HEK293 (cell line): ENCODE results near the gene CIITA.

Source experiments
- KLF16 ChIP-seq: fragments of 450-650 bp; formaldehyde crosslinking; IDR thresholded peaks from 2 replicates; pipeline ENCODE4 v1.5.1; 2017; ENCODE audit warnings: missing biosample characterization, missing genetic modification characterization
- KLF9 ChIP-seq: fragments of 450-650 bp; formaldehyde crosslinking; IDR thresholded peaks from 2 replicates; pipeline ENCODE4 v1.5.1; 2016; ENCODE audit warnings: missing biosample characterization, missing genetic modification characterization, low read depth
- RBAK ChIP-seq: fragments of 450-650 bp; formaldehyde crosslinking; IDR thresholded peaks from 2 replicates; pipeline ENCODE4 v1.5.1; 2016; ENCODE audit warnings: missing biosample characterization, missing genetic modification characterization
- REPIN1 ChIP-seq: fragments of 450-650 bp; formaldehyde crosslinking; IDR thresholded peaks from 2 replicates; pipeline ENCODE4 v1.5.1; 2017; ENCODE audit warnings: missing biosample characterization, missing genetic modification characterization, low read depth
- YY1 ChIP-seq: fragments of 450-650 bp; formaldehyde crosslinking; IDR thresholded peaks from 2 replicates; pipeline ENCODE4 v1.5.1; 2018; ENCODE audit warnings: missing biosample characterization, missing genetic modification characterization
- ZBTB21 ChIP-seq: fragments of 450-650 bp; formaldehyde crosslinking; IDR thresholded peaks from 2 replicates; pipeline ENCODE4 v1.5.1; 2017; ENCODE audit warnings: missing biosample characterization, missing genetic modification characterization
- ZFHX2 ChIP-seq: fragments of 450-650 bp; formaldehyde crosslinking; conservative IDR thresholded peaks from 2 replicates; pipeline ENCODE4 v1.5.1; 2016; ENCODE audit warnings: missing biosample characterization, missing genetic modification characterization
- ZNF146 ChIP-seq: fragments of 450-650 bp; formaldehyde crosslinking; IDR thresholded peaks from 2 replicates; pipeline ENCODE4 v1.5.1; 2016; ENCODE audit warnings: missing biosample characterization, missing genetic modification characterization
- ZNF175 ChIP-seq: fragments of 450-650 bp; formaldehyde crosslinking; IDR thresholded peaks from 2 replicates; pipeline ENCODE4 v1.5.1; 2016; ENCODE audit warnings: missing biosample characterization, missing genetic modification characterization
- ZNF248 ChIP-seq: fragments of 450-650 bp; formaldehyde crosslinking; IDR thresholded peaks from 2 replicates; pipeline ENCODE4 v1.5.1; 2017; ENCODE audit warnings: missing biosample characterization, missing genetic modification characterization
- ZNF354C ChIP-seq: fragments of 450-650 bp; formaldehyde crosslinking; IDR thresholded peaks from 2 replicates; pipeline ENCODE4 v1.5.1; 2016; ENCODE audit warnings: missing biosample characterization, missing genetic modification characterization, low read depth, borderline replicate concordance
- ZNF473 ChIP-seq: fragments of 450-650 bp; formaldehyde crosslinking; IDR thresholded peaks from 2 replicates; pipeline ENCODE4 v1.5.1; 2017; ENCODE audit warnings: missing biosample characterization, missing genetic modification characterization
- ZNF501 ChIP-seq: fragments of 450-650 bp; formaldehyde crosslinking; IDR thresholded peaks from 2 replicates; pipeline ENCODE4 v1.5.1; 2016; ENCODE audit warnings: missing biosample characterization, missing genetic modification characterization
- ZNF571 ChIP-seq: fragments of 450-650 bp; formaldehyde crosslinking; IDR thresholded peaks from 2 replicates; pipeline ENCODE4 v1.5.0; 2017; ENCODE audit warnings: missing biosample characterization, missing genetic modification characterization
- ZNF596 ChIP-seq: fragments of 450-650 bp; IDR thresholded peaks from 2 replicates; pipeline ENCODE4 v1.5.0; 2018; ENCODE audit warnings: missing biosample characterization, mild to moderate bottlenecking, missing genetic modification characterization, moderate library complexity
- ZNF626 ChIP-seq: fragments of 450-650 bp; sonication (Bioruptor Pico); formaldehyde crosslinking; IDR thresholded peaks from 2 replicates; pipeline ENCODE4 v1.5.1; 2018; ENCODE audit warnings: missing biosample characterization, missing genetic modification characterization, inconsistent platforms
- ZNF785 ChIP-seq: fragments of 450-650 bp; formaldehyde crosslinking; IDR thresholded peaks from 2 replicates; pipeline ENCODE4 v1.5.1; 2016; ENCODE audit warnings: missing biosample characterization, missing genetic modification characterization
- TF ChIP-seq, protein P1 (sequence below): fragments of 450-650 bp; formaldehyde crosslinking; IDR thresholded peaks from 2 replicates; pipeline ENCODE4 v1.5.1; 2016; ENCODE audit warnings: missing biosample characterization, missing genetic modification characterization
- TF ChIP-seq, protein P2 (sequence below): fragments of 450-650 bp; formaldehyde crosslinking; IDR thresholded peaks from 2 replicates; pipeline ENCODE4 v1.5.1; 2016; ENCODE audit warnings: missing biosample characterization, missing genetic modification characterization
- TF ChIP-seq, protein P3 (sequence below): fragments of 450-650 bp; formaldehyde crosslinking; IDR thresholded peaks from 2 replicates; pipeline ENCODE4 v1.5.1; 2016; ENCODE audit warnings: missing biosample characterization, missing genetic modification characterization
- TF ChIP-seq, protein P4 (sequence below): fragments of 450-650 bp; formaldehyde crosslinking; IDR thresholded peaks from 2 replicates; pipeline ENCODE4 v1.5.1; 2016; ENCODE audit warnings: missing biosample characterization, missing genetic modification characterization
- TF ChIP-seq, protein P5 (sequence below): fragments of 450-650 bp; formaldehyde crosslinking; IDR thresholded peaks from 2 replicates; pipeline ENCODE4 v1.5.1; 2016; ENCODE audit warnings: missing biosample characterization, missing genetic modification characterization
- TF ChIP-seq, protein P6 (sequence below): fragments of 450-650 bp; formaldehyde crosslinking; IDR thresholded peaks from 2 replicates; pipeline ENCODE4 v1.5.1; 2016; ENCODE audit warnings: missing biosample characterization, missing genetic modification characterization, borderline replicate concordance

CIITA gene

DNA sequence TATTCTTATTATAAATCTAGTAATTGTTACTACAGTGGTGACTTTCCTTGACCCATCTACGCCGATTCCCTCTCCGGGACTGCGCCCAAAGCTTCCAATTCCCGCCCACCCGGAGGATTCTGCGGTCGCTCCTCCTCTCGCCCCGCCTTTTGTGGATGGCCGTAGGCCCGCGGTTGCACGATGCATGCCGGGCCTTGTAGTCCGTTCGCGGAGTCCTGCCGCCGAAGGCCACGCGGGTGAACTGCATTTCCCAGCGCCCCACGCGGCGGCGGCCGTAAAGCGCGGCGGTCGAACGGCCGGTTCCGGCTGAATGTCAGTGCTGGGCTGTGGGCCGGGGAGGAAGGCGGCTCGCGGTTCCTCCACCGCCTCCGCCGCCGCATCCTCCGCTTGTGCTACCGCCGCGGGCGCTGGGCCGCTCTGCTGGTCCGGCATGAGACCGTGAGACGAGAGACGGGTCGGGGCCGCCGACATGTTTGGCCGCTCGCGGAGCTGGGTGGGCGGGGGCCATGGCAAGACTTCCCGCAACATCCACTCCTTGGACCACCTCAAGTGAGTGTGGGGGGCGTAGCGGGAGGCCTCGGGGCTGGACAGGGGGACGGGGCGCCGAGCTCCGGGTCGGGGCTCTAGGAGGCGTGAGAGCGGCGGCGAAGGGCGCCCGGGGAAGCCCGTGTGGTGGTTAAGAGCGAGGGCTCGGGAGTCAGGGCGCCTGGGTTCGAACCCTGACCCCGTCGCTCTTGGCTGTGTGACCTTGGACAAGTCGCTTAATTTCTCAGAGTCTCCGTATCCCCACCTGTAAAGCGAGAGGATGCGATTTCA lies 67.5 kb downstream of the CIITA start, which contains the start of gene CLEC16A (continued):
- TF ChIP-seq, protein P1, sequence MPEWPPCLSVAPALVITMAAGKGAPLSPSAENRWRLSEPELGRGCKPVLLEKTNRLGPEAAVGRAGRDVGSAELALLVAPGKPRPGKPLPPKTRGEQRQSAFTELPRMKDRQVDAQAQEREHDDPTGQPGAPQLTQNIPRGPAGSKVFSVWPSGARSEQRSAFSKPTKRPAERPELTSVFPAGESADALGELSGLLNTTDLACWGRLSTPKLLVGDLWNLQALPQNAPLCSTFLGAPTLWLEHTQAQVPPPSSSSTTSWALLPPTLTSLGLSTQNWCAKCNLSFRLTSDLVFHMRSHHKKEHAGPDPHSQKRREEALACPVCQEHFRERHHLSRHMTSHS (tag by site-specific recombination): no peak
- TF ChIP-seq KLF9 (tag by site-specific recombination) (peak; percentile 67; the same call in 1 of the 2 replicates), ZNF354C (tag by site-specific recombination) (no peak), ZNF501 (tag by site-specific recombination) (peak; percentile 74; the same call in 1 of the 2 replicates), REPIN1 (tag by site-specific recombination) (no peak), ZNF596 (tag by site-specific recombination) (no peak), ZNF175 (tag by site-specific recombination) (no peak), ZNF626 (tag by site-specific recombination) (no peak), ZNF146 (tag by site-specific recombination) (0 out of 2 replicates have a peak, but pooled peaks have one; percentile 6), ZNF785 (tag by site-specific recombination) (0 out of 2 replicates have a peak, but pooled peaks have one; percentile 46), ZBTB21 (no peak), YY1 (tag by site-specific recombination) (peak; percentile 89), ZNF571 (no peak), ZFHX2 (tag by site-specific recombination) (peak; percentile 94), RBAK (no peak), ZNF473 (tag by site-specific recombination) (no peak), ZNF248 (tag by site-specific recombination) (no peak), KLF16 (tag by site-specific recombination) (peak; percentile 78)
- TF ChIP-seq, protein P2, sequence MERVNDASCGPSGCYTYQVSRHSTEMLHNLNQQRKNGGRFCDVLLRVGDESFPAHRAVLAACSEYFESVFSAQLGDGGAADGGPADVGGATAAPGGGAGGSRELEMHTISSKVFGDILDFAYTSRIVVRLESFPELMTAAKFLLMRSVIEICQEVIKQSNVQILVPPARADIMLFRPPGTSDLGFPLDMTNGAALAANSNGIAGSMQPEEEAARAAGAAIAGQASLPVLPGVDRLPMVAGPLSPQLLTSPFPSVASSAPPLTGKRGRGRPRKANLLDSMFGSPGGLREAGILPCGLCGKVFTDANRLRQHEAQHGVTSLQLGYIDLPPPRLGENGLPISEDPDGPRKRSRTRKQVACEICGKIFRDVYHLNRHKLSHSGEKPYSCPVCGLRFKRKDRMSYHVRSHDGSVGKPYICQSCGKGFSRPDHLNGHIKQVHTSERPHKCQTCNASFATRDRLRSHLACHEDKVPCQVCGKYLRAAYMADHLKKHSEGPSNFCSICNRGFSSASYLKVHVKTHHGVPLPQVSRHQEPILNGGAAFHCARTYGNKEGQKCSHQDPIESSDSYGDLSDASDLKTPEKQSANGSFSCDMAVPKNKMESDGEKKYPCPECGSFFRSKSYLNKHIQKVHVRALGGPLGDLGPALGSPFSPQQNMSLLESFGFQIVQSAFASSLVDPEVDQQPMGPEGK: peak; percentile 74; the same call in 1 of the 2 replicates
- TF ChIP-seq, protein P3, sequence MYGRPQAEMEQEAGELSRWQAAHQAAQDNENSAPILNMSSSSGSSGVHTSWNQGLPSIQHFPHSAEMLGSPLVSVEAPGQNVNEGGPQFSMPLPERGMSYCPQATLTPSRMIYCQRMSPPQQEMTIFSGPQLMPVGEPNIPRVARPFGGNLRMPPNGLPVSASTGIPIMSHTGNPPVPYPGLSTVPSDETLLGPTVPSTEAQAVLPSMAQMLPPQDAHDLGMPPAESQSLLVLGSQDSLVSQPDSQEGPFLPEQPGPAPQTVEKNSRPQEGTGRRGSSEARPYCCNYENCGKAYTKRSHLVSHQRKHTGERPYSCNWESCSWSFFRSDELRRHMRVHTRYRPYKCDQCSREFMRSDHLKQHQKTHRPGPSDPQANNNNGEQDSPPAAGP (tag by site-specific recombination): peak; percentile 53; the same call in 1 of the 2 replicates
- TF ChIP-seq, protein P4, sequence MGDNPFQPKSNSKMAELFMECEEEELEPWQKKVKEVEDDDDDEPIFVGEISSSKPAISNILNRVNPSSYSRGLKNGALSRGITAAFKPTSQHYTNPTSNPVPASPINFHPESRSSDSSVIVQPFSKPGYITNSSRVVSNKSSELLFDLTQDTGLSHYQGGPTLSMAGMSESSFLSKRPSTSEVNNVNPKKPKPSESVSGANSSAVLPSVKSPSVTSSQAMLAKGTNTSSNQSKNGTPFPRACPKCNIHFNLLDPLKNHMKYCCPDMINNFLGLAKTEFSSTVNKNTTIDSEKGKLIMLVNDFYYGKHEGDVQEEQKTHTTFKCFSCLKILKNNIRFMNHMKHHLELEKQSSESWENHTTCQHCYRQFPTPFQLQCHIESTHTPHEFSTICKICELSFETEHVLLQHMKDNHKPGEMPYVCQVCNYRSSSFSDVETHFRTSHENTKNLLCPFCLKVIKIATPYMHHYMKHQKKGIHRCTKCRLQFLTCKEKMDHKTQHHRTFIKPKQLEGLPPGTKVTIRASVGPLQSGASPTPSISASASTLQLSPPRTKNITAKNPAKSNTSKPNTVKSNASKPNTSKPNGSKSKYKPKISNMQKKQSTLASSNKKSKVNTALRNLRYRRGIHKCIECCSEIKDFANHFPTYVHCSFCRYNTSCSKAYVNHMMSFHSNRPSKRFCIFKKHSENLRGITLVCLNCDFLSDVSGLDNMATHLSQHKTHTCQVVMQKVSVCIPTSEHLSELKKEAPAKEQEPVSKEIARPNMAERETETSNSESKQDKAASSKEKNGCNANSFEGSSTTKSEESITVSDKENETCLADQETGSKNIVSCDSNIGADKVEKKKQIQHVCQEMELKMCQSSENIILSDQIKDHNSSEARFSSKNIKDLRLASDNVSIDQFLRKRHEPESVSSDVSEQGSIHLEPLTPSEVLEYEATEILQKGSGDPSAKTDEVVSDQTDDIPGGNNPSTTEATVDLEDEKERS (tag by site-specific recombination): no peak
- TF ChIP-seq, protein P5, sequence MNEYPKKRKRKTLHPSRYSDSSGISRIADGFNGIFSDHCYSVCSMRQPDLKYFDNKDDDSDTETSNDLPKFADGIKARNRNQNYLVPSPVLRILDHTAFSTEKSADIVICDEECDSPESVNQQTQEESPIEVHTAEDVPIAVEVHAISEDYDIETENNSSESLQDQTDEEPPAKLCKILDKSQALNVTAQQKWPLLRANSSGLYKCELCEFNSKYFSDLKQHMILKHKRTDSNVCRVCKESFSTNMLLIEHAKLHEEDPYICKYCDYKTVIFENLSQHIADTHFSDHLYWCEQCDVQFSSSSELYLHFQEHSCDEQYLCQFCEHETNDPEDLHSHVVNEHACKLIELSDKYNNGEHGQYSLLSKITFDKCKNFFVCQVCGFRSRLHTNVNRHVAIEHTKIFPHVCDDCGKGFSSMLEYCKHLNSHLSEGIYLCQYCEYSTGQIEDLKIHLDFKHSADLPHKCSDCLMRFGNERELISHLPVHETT (tag by site-specific recombination): peak; percentile 66
- TF ChIP-seq, protein P6, sequence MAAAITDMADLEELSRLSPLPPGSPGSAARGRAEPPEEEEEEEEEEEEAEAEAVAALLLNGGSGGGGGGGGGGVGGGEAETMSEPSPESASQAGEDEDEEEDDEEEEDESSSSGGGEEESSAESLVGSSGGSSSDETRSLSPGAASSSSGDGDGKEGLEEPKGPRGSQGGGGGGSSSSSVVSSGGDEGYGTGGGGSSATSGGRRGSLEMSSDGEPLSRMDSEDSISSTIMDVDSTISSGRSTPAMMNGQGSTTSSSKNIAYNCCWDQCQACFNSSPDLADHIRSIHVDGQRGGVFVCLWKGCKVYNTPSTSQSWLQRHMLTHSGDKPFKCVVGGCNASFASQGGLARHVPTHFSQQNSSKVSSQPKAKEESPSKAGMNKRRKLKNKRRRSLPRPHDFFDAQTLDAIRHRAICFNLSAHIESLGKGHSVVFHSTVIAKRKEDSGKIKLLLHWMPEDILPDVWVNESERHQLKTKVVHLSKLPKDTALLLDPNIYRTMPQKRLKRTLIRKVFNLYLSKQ (tag by site-specific recombination): no peak
